WTC11 (cell line): ENCODE results near the gene PTPN9. TPM values are rescaled to one million over a fixed set of nuclear protein-coding genes. Genes with fewer than 3 reads are reported as not detected.

Source experiments
- ATAC-seq: fragments of 200-7000 bp; cut with Tn5 transposase; 2 replicates; pipeline ENCODE4 v1.10.0; 2021; ENCODE audit warnings: mild to moderate bottlenecking, moderate library complexity
- CTCF ChIA-PET: fragments of 300-600 bp; sonication (Branson Sonifier 250); formaldehyde crosslinking; loops from one replicate; lab custom pipeline; 2021; ENCODE audit warnings: antibody characterized with exemption; lab: Charles Lee
- POLR2A ChIA-PET: fragments of 350-600 bp; sonication (Branson Sonifier 250); formaldehyde crosslinking; loops from one replicate; lab custom pipeline; 2021; ENCODE audit warnings: antibody characterized with exemption; lab: Charles Lee
- DNase-seq: peaks from one replicate; pipeline ENCODE4 v3.0.0; 2021; ENCODE audit warnings: low spot score
- H3K27ac Mint-ChIP-seq: 2 replicates; pipeline ENCODE4 v1.8.0; 2021; ENCODE audit warnings: mixed read lengths
- H3K27me3 Mint-ChIP-seq: 2 replicates; pipeline ENCODE4 v1.8.0; 2021; ENCODE audit warnings: low read depth, mild to moderate bottlenecking, moderate library complexity, mixed read lengths
- H3K36me3 Mint-ChIP-seq: 2 replicates; pipeline ENCODE4 v1.8.0; 2021; ENCODE audit warnings: mixed read lengths
- H3K4me1 Mint-ChIP-seq: 2 replicates; pipeline ENCODE4 v1.8.0; 2022; ENCODE audit warnings: mixed read lengths
- H3K4me3 Mint-ChIP-seq: 2 replicates; pipeline ENCODE4 v1.8.0; 2021; ENCODE audit warnings: mild to moderate bottlenecking, moderate library complexity, mixed read lengths
- H3K9me3 Mint-ChIP-seq: 2 replicates; pipeline ENCODE4 v1.8.0; 2021; ENCODE audit warnings: mixed read lengths
- ATF1 ChIP-seq: sonication (generic); formaldehyde crosslinking; IDR thresholded peaks from 2 replicates; pipeline ENCODE4 v1.8.1; 2023; ENCODE audit warnings: mild to moderate bottlenecking, moderate library complexity, missing genetic modification reagents
- CREM ChIP-seq: sonication (generic); formaldehyde crosslinking; IDR thresholded peaks from 2 replicates; pipeline ENCODE4 v1.8.1; 2022; ENCODE audit warnings: mild to moderate bottlenecking, missing genetic modification reagents, moderate library complexity
- GRHL2 ChIP-seq: fragments of 250-450 bp; sonication (Bioruptor Pico); IDR thresholded peaks from 2 replicates; pipeline ENCODE4 v1.8.0; 2022; ENCODE audit warnings: mild to moderate bottlenecking, moderate library complexity; ENCODE audit not compliant: insufficient replicate concordance, severe bottlenecking
- GTF2I ChIP-seq: fragments of 250-450 bp; sonication (Bioruptor Pico); conservative IDR thresholded peaks from 2 replicates; pipeline ENCODE4 v1.4.0; 2021; ENCODE audit warnings: mild to moderate bottlenecking
- HMGA2 ChIP-seq: fragments of 250-450 bp; sonication (Bioruptor Pico); IDR thresholded peaks from 2 replicates; pipeline ENCODE4 v1.4.0; 2021; ENCODE audit warnings: mild to moderate bottlenecking, moderate library complexity
- JAZF1 ChIP-seq: fragments of 250-450 bp; sonication (Bioruptor Pico); IDR thresholded peaks from 2 replicates; pipeline ENCODE4 v1.9.0; 2021; ENCODE audit warnings: moderate library complexity, mild to moderate bottlenecking, inconsistent platforms
- JUN ChIP-seq: sonication (generic); formaldehyde crosslinking; IDR thresholded peaks from 2 replicates; pipeline ENCODE4 v1.8.0; 2023; ENCODE audit warnings: mild to moderate bottlenecking, missing genetic modification reagents
- MXD4 ChIP-seq: fragments of 250-450 bp; sonication (Bioruptor Pico); IDR thresholded peaks from 2 replicates; pipeline ENCODE4 v1.8.0; 2021; ENCODE audit warnings: mild to moderate bottlenecking, moderate library complexity, borderline replicate concordance
- NFE2L1 ChIP-seq: sonication (generic); formaldehyde crosslinking; IDR thresholded peaks from 2 replicates; pipeline ENCODE4 v1.8.1; 2023; ENCODE audit warnings: missing genetic modification reagents
- NFYB ChIP-seq: sonication (generic); formaldehyde crosslinking; conservative IDR thresholded peaks from 2 replicates; pipeline ENCODE4 v1.8.0; 2022; ENCODE audit warnings: low read depth, missing genetic modification reagents
- TEAD1 ChIP-seq: sonication (generic); formaldehyde crosslinking; IDR thresholded peaks from 2 replicates; pipeline ENCODE4 v1.8.0; 2022; ENCODE audit warnings: mild to moderate bottlenecking, missing genetic modification reagents
- TEAD4 ChIP-seq: sonication (generic); formaldehyde crosslinking; IDR thresholded peaks from 2 replicates; pipeline ENCODE4 v1.8.0; 2022; ENCODE audit warnings: mild to moderate bottlenecking, missing genetic modification reagents
- ZNF121 ChIP-seq: sonication (generic); formaldehyde crosslinking; IDR thresholded peaks from 2 replicates; pipeline ENCODE4 v1.8.0; 2023; ENCODE audit warnings: missing genetic modification reagents
- ZNF263 ChIP-seq: sonication (generic); formaldehyde crosslinking; IDR thresholded peaks from 2 replicates; pipeline ENCODE4 v1.8.1; 2022; ENCODE audit warnings: low read depth, mild to moderate bottlenecking, moderate library complexity, missing genetic modification reagents
- ZSCAN18 ChIP-seq: fragments of 250-450 bp; sonication (Bioruptor Pico); IDR thresholded peaks from 2 replicates; pipeline ENCODE4 v2.1.2; 2022; ENCODE audit warnings: mild to moderate bottlenecking, moderate library complexity
- total RNA-seq: library from RNA; stranded (reverse); gene quantifications from 3 replicates; pipeline ENCODE4 v1.2.3, GENCODE V29; 2021

The PTPN9 gene
- total RNA-seq, 1 experiment from 2014 or later, result 45.5 TPM

- ATAC-seq (peak; percentile 5), DNase-seq (no peak)
- peak overlapping the region; percentile 97 for H3K4me3 Mint-ChIP-seq
- H3K27ac Mint-ChIP-seq, result peak overlapping the region; percentile 96
- no peaks in the 10 kb centered on the region for H3K9me3 Mint-ChIP-seq
- H3K27me3 Mint-ChIP-seq, result no peaks in the 10 kb centered on the region
- TF ChIP-seq ATF1 (CRISPR knock-in tag) (no peak), JAZF1 (no peak)
- peaks cover 33% of the 10 kb centered on the region for H3K4me1 Mint-ChIP-seq
- ChIA-PET POLR2A (interaction anchor here (0.5 to 2.7 kb wide), 3 partner anchors 8 to 125 kb away, joined by 4 to 37 read pairs (median 5); partner anchors contain the start of gene SIN3A), CTCF (interaction anchor here (0.6 to 2.9 kb wide), 8 partner anchors 21 to 224 kb away, joined by 3 to 18 read pairs (median 4); partner anchors contain the start of genes MAN2C1 and SNX33)
- H3K36me3 Mint-ChIP-seq, result no peaks in the 10 kb centered on the region; the same call in 1 of the 2 replicates
These were observed 1.5 kb downstream of the PTPN9 start for GRCh38 chr15:75577401-75578172.

- peaks cover 9% of the 10 kb centered on the region for H3K36me3 Mint-ChIP-seq
- peak overlapping the region; percentile 53 for H3K4me3 Mint-ChIP-seq
- peak overlapping the region; percentile 97 for H3K27ac Mint-ChIP-seq
- no peaks in the 10 kb centered on the region for H3K9me3 Mint-ChIP-seq
- H3K27me3 Mint-ChIP-seq, result no peaks in the 10 kb centered on the region
- ATAC-seq, result peak; percentile 73
- ChIA-PET CTCF (interaction anchor here (0.8 to 1.1 kb wide), 3 partner anchors 42 to 74 kb away, joined by 3 to 4 read pairs (median 3); partner anchors contain the start of gene SNX33), POLR2A (interaction anchor here (0.7 to 1.1 kb wide), 2 partner anchors 19 to 49 kb away, joined by 3 to 4 read pairs; no protein-coding TSS in a partner anchor)
- no peak for DNase-seq
- TF ChIP-seq TEAD1 (CRISPR knock-in tag), result 0 out of 2 replicates have a peak, but pooled peaks have one; percentile 23
- no peak for TF ChIP-seq CREM (CRISPR knock-in tag)
- peaks cover 36% of the 10 kb centered on the region for H3K4me1 Mint-ChIP-seq
These were observed 5.3 kb downstream of the PTPN9 start for GRCh38 chr15:75573648-75574384.

- POLR2A ChIA-PET, result no interaction called here
- peaks cover 40% of the 10 kb centered on the region for H3K4me1 Mint-ChIP-seq
- ATAC-seq, result no peak
These were observed 8.8 kb downstream of the PTPN9 start for GRCh38 chr15:75570126-75570845.

GRCh38 chr15:75565062-75565970 is 13.8 kb downstream of the PTPN9 start:
- H3K36me3 Mint-ChIP-seq, result peaks cover 22% of the 10 kb centered on the region
- no peak overlapping the region for H3K4me3 Mint-ChIP-seq
- H3K4me1 Mint-ChIP-seq, result peaks cover 15% of the 10 kb centered on the region
- TF ChIP-seq HMGA2 (CRISPR knock-in tag), result peak; percentile 56; the same call in 1 of the 2 replicates
- TF ChIP-seq MXD4, result no peak
- no peak overlapping the region; the same call in 1 of the 2 replicates for H3K27ac Mint-ChIP-seq
- POLR2A ChIA-PET, result no interaction called here
- ATAC-seq (no peak), DNase-seq (no peak)
- peaks cover 5% of the 10 kb centered on the region; the same call in 1 of the 2 replicates for H3K9me3 Mint-ChIP-seq
- no peaks in the 10 kb centered on the region for H3K27me3 Mint-ChIP-seq
- CTCF ChIA-PET, result no interaction called here

More at GRCh38 chr15:75570126-75570845, 8.8 kb downstream of the PTPN9 start:
- no peak for TF ChIP-seq JUN
- no peak for TF ChIP-seq NFE2L1 (CRISPR knock-in tag)
- no peak for TF ChIP-seq NFYB (CRISPR knock-in tag)
- no peak for TF ChIP-seq ZNF121 (CRISPR knock-in tag)
- TF ChIP-seq GTF2I (CRISPR knock-in tag), result no peak
- TF ChIP-seq ZNF263 (CRISPR knock-in tag), result no peak
- TF ChIP-seq TEAD4 (CRISPR knock-in tag), result no peak
- no peak for TF ChIP-seq GRHL2 (CRISPR knock-in tag)
- TF ChIP-seq ZSCAN18 (CRISPR knock-in tag), result no peak
- H3K27me3 Mint-ChIP-seq, result no peaks in the 10 kb centered on the region
- no peak overlapping the region for H3K4me3 Mint-ChIP-seq
- H3K27ac Mint-ChIP-seq, result no peak overlapping the region; the same call in 1 of the 2 replicates
- CTCF ChIA-PET, result no interaction called here
- no peaks in the 10 kb centered on the region for H3K9me3 Mint-ChIP-seq
- peaks cover 9% of the 10 kb centered on the region for H3K36me3 Mint-ChIP-seq
- no peak for DNase-seq
